Astrocyte (in vitro differentiated cells and primary cell): Measurements from ENCODE around the gene DDRGK1. TPM values are rescaled to one million over a fixed set of nuclear protein-coding genes. Genes with fewer than 3 reads are reported as not detected.

Experiments used
- DNase-seq: peaks from one replicate; pipeline ENCODE4 v3.0.0-alpha.2; 2010; ENCODE audit warnings: low read depth
- FAIRE-seq: peaks from 2 replicates; lab custom pipeline; 2011; peaks lifted over from hg19 to GRCh38; lab: Jason Lieb, UNC
- H2AFZ ChIP-seq: 2 replicates; pipeline ENCODE4 v1.6.0; 2012; ENCODE audit warnings: low read depth, low read length, inconsistent platforms
- H3K27ac ChIP-seq: 2 replicates; pipeline ENCODE4 v1.5.1; 2011; ENCODE audit warnings: low read depth, low read length, inconsistent platforms
- H3K27me3 ChIP-seq: 2 replicates; pipeline ENCODE4 v1.6.0; 2011; ENCODE audit warnings: low read length, inconsistent platforms; ENCODE audit not compliant: insufficient read depth
- H3K36me3 ChIP-seq: 2 replicates; pipeline ENCODE4 v1.5.1; 2011; ENCODE audit warnings: low read length, inconsistent platforms; ENCODE audit not compliant: insufficient read depth
- H3K4me1 ChIP-seq: 2 replicates; pipeline ENCODE4 v1.5.1; 2011; ENCODE audit warnings: low read length, inconsistent platforms; ENCODE audit not compliant: insufficient read depth
- H3K4me2 ChIP-seq: 2 replicates; pipeline ENCODE4 v1.6.0; 2012; ENCODE audit warnings: low read length, inconsistent platforms
- H3K4me3 ChIP-seq: 2 replicates; pipeline ENCODE4 v1.5.1; 2011; ENCODE audit warnings: low read depth, mild to moderate bottlenecking, low read length, inconsistent platforms; ENCODE audit not compliant: insufficient read depth
- H3K79me2 ChIP-seq: 2 replicates; pipeline ENCODE4 v1.6.0; 2012; ENCODE audit warnings: mild to moderate bottlenecking, low read length, inconsistent platforms; ENCODE audit not compliant: insufficient read depth
- H3K9ac ChIP-seq: 2 replicates; pipeline ENCODE4 v1.6.0; 2012; ENCODE audit warnings: mild to moderate bottlenecking, low read length, inconsistent platforms
- H3K9me3 ChIP-seq: 2 replicates; pipeline ENCODE4 v1.5.1; 2012; ENCODE audit warnings: low read depth, mild to moderate bottlenecking, low read length, inconsistent platforms; ENCODE audit not compliant: insufficient read depth
- H4K20me1 ChIP-seq: 2 replicates; pipeline ENCODE4 v1.6.0; 2012; ENCODE audit warnings: low read length, inconsistent platforms; ENCODE audit not compliant: insufficient read depth
- H3K27ac Mint-ChIP-seq: one replicate; pipeline ENCODE4 v1.8.0; 2021; ENCODE audit warnings: mild to moderate bottlenecking, mixed read lengths; ENCODE audit not compliant: unreplicated experiment
- H3K27me3 Mint-ChIP-seq: one replicate; pipeline ENCODE4 v1.8.0; 2021; ENCODE audit warnings: low read depth, mixed read lengths; ENCODE audit not compliant: unreplicated experiment
- H3K36me3 Mint-ChIP-seq: one replicate; pipeline ENCODE4 v1.8.0; 2021; ENCODE audit warnings: low read depth, mixed read lengths; ENCODE audit not compliant: unreplicated experiment
- H3K4me1 Mint-ChIP-seq: one replicate; pipeline ENCODE4 v1.8.0; 2021; ENCODE audit warnings: low read depth, mixed read lengths; ENCODE audit not compliant: unreplicated experiment
- H3K4me3 Mint-ChIP-seq: one replicate; pipeline ENCODE4 v1.8.0; 2021; ENCODE audit warnings: mild to moderate bottlenecking, moderate library complexity, mixed read lengths; ENCODE audit not compliant: unreplicated experiment
- H3K9me3 Mint-ChIP-seq: one replicate; pipeline ENCODE4 v1.8.0; 2021; ENCODE audit warnings: mild to moderate bottlenecking, mixed read lengths; ENCODE audit not compliant: unreplicated experiment
- CTCF ChIP-seq: IDR thresholded peaks from 2 replicates; pipeline ENCODE4 v1.5.1; 2011; ENCODE audit warnings: low read depth, mild to moderate bottlenecking, inconsistent platforms, low read length, moderate library complexity; ENCODE audit not compliant: insufficient read depth
- EZH2 ChIP-seq: IDR thresholded peaks from 2 replicates; pipeline ENCODE4 v1.6.1; 2012; ENCODE audit warnings: mild to moderate bottlenecking, low read length, inconsistent platforms; ENCODE audit not compliant: insufficient read depth
- total RNA-seq: library from RNA; stranded (reverse); gene quantifications from 2 replicates; pipeline ENCODE4 v1.2.1, GENCODE V29; 2021

DDRGK1 gene
- total RNA-seq, 1 donor from 2014 or later, result 36.7 TPM

GRCh38 chr20:3233991-3234498 is 29.6 kb upstream of the DDRGK1 start:
- H3K27me3 ChIP-seq, result peaks cover 18% of the 10 kb centered on the region
- peaks cover 2% of the 10 kb centered on the region for H3K4me1 ChIP-seq
- Mint-ChIP-seq H3K27ac (no peak overlapping the region), H3K4me1 (no peaks in the 10 kb centered on the region), H3K9me3 (no peaks in the 10 kb centered on the region), H3K27me3 (peaks cover 27% of the 10 kb centered on the region), H3K36me3 (peaks cover 5% of the 10 kb centered on the region), H3K4me3 (no peak overlapping the region)
- H3K4me2 ChIP-seq, result no peak overlapping the region
- FAIRE-seq (no peak), DNase-seq (no peak)
- no peak overlapping the region for H2AFZ ChIP-seq
- no peak overlapping the region for H3K4me3 ChIP-seq
- H3K79me2 ChIP-seq, result no peaks in the 10 kb centered on the region
- no peak overlapping the region for H3K27ac ChIP-seq
- peaks cover 21% of the 10 kb centered on the region for H4K20me1 ChIP-seq
- no peaks in the 10 kb centered on the region for H3K36me3 ChIP-seq
- no peak for TF ChIP-seq CTCF
- no peak for TF ChIP-seq EZH2
- H3K9ac ChIP-seq, result no peak overlapping the region
- H3K9me3 ChIP-seq, result no peaks in the 10 kb centered on the region

- no peak overlapping the region for H2AFZ ChIP-seq
- H3K27ac ChIP-seq, result no peak overlapping the region
- no peak overlapping the region for H3K4me2 ChIP-seq
- H3K36me3 ChIP-seq, result no peaks in the 10 kb centered on the region
- Mint-ChIP-seq H3K36me3 (peaks cover 5% of the 10 kb centered on the region), H3K4me1 (no peaks in the 10 kb centered on the region), H3K27ac (no peak overlapping the region), H3K4me3 (no peak overlapping the region), H3K9me3 (no peaks in the 10 kb centered on the region), H3K27me3 (peaks cover 25% of the 10 kb centered on the region)
- H3K9ac ChIP-seq, result no peak overlapping the region
- peaks cover under 1% of the 10 kb centered on the region for H3K4me1 ChIP-seq
- H3K27me3 ChIP-seq, result peaks cover 16% of the 10 kb centered on the region
- no peak overlapping the region for H3K4me3 ChIP-seq
- no peak for DNase-seq
- no peak for FAIRE-seq
- no peak for TF ChIP-seq EZH2
- no peak for TF ChIP-seq CTCF
- no peaks in the 10 kb centered on the region for H3K79me2 ChIP-seq
- H4K20me1 ChIP-seq, result peaks cover 21% of the 10 kb centered on the region
- H3K9me3 ChIP-seq, result no peaks in the 10 kb centered on the region
These were observed 28.9 kb upstream of the DDRGK1 start for GRCh38 chr20:3233131-3233990.
